Activated CD8-positive, alpha-beta memory T cell treated with anti-CD3 and anti-CD28 coated beads, Interleukin-2, amount 10 ng/mL, durations not matched to agents 7 days and 5 days (primary cell): Measurements from ENCODE around the gene KLHL11. TPM values are rescaled to one million over a fixed set of nuclear protein-coding genes. Genes with fewer than 3 reads are reported as not detected.

Experiments used
- ATAC-seq: fragments of 150-1000 bp; cut with Tn5 transposase; one replicate; pipeline ENCODE4 v1.10.0; 2021; ENCODE audit warnings: moderate library complexity
- CTCF ChIA-PET: fragments of 350-600 bp; sonication (Branson Sonifier 250); formaldehyde crosslinking; loops from one replicate; lab custom pipeline; 2021; ENCODE audit warnings: antibody characterized with exemption; lab: Charles Lee
- DNase-seq: peaks from one replicate; pipeline ENCODE4 v3.0.0-alpha.2; 2020
- H3K27ac Mint-ChIP-seq: one replicate; pipeline ENCODE4 v1.8.0; 2021; ENCODE audit warnings: mild to moderate bottlenecking, mixed read lengths
- H3K27me3 Mint-ChIP-seq: one replicate; pipeline ENCODE4 v1.8.0; 2021; ENCODE audit warnings: mixed read lengths
- H3K36me3 Mint-ChIP-seq: one replicate; pipeline ENCODE4 v1.8.0; 2021; ENCODE audit warnings: mild to moderate bottlenecking, mixed read lengths
- H3K4me1 Mint-ChIP-seq: one replicate; pipeline ENCODE4 v1.8.0; 2021; ENCODE audit warnings: mixed read lengths
- H3K4me3 Mint-ChIP-seq: one replicate; pipeline ENCODE4 v1.8.0; 2021; ENCODE audit warnings: mild to moderate bottlenecking, moderate library complexity, mixed read lengths
- H3K9me3 Mint-ChIP-seq: one replicate; pipeline ENCODE4 v1.8.0; 2022; ENCODE audit warnings: low read depth, mixed read lengths
- total RNA-seq, 2 experiments: library from RNA; stranded (reverse); gene quantifications; one replicate each; pipeline ENCODE4 v1.2.3, GENCODE V29; 2021

The KLHL11 gene
- total RNA-seq, 2 experiments from 2014 or later = 14.4 to 16.4 TPM

DNA sequence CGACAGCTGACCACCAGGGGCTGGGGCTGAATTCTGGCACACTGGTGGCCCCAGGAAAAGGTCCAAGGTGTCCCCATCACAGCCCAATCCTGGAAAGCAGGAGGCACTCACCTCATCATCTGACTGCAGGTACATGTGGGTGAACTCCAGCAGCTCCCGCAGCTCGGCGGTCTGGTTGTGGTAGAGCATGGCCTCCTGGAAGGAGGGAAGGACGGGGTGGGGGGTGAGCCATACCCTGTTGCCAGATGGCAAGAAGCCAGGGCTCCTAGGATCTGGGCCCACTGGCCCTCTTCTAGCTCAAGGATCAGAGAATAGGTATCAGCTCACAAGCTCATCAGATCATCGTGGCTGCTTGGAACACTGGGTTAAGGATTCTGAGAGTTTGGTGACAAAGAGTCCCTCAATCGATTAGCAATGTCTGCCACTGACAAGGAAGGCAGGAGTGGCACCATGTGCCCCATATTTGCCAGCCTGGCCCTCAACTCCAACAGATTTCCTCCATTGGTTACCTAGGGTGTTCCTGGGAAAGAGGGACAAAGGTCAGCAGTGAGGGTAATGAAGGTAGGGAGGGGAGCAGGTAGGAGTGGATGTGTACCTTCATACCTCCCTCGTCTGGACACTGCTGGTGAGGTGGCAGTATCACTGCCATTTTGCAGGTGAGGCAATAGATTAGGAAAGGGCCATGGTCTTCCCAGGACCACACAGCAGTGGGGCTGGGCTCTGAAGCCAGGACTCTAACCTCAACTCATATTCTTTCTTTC is 58.4 kb downstream of the KLHL11 start:
- Mint-ChIP-seq H3K36me3 (no peaks in the 10 kb centered on the region), H3K9me3 (no peaks in the 10 kb centered on the region), H3K27ac (no peak overlapping the region), H3K27me3 (peaks cover 8% of the 10 kb centered on the region), H3K4me1 (peaks cover 10% of the 10 kb centered on the region), H3K4me3 (no peak overlapping the region)
- ATAC-seq (no peak), DNase-seq (no peak)
- CTCF ChIA-PET = no interaction called here

Other genes with a start within 250 kb of the KLHL11 start
- gene KRT17, start 240.8 kb downstream of the KLHL11 start, total RNA-seq = under 1 TPM in 1 of 2 experiments, not detected in 1; 0.80 TPM
- gene EIF1, start 176.5 kb downstream of the KLHL11 start, total RNA-seq = 100 to 1,000 TPM; 593 to 900 TPM
- gene GAST, start 153.1 kb downstream of the KLHL11 start, total RNA-seq = not detected
- under 1 TPM; 0.15 to 0.19 TPM for gene HAP1, start 130.8 kb downstream of the KLHL11 start, total RNA-seq
- gene JUP, start 78.7 kb downstream of the KLHL11 start, total RNA-seq = 1 to 10 TPM; 2.3 TPM
- 1 to 10 TPM; 2.1 to 3.0 TPM for gene P3H4, start 53.5 kb downstream of the KLHL11 start, total RNA-seq
- 1 to 10 TPM; 1.3 TPM for gene FKBP10, start 52.4 kb downstream of the KLHL11 start, total RNA-seq
- gene NT5C3B, start 29.2 kb downstream of the KLHL11 start, total RNA-seq = 10 to 100 TPM; 28.2 to 35.0 TPM
- not detected for gene KLHL10, start 27.6 kb downstream of the KLHL11 start, total RNA-seq
- gene ACLY, start 53.5 kb upstream of the KLHL11 start, total RNA-seq = 100 to 1,000 TPM; 186 to 220 TPM
- gene ODAD4, start 65.2 kb upstream of the KLHL11 start, total RNA-seq = 1 to 10 TPM in 1 of 2 experiments, under 1 TPM in 1; 0.49 to 1.1 TPM
- gene CNP, start 101.4 kb upstream of the KLHL11 start, total RNA-seq = 100 to 1,000 TPM in 1 of 2 experiments, 10 to 100 TPM in 1; 98.1 to 112 TPM
- 10 to 100 TPM; 89.1 to 97.0 TPM for gene DNAJC7, start 152.0 kb upstream of the KLHL11 start, total RNA-seq
- gene NKIRAS2, start 154.7 kb upstream of the KLHL11 start, total RNA-seq = 10 to 100 TPM; 21.0 to 23.7 TPM
- under 1 TPM; 0.14 to 0.23 TPM for gene C17orf113, start 185.2 kb upstream of the KLHL11 start, total RNA-seq
- gene ZNF385C, start 233.1 kb upstream of the KLHL11 start, total RNA-seq = under 1 TPM; 0.12 to 0.18 TPM
- 100 to 1,000 TPM in 1 of 2 experiments, 10 to 100 TPM in 1; 65.8 to 105 TPM for gene DHX58, start 247.3 kb upstream of the KLHL11 start, total RNA-seq